Ascending aorta (tissue), 2 donors: ENCODE results near the gene CAVIN4. TPM values are rescaled to one million over a fixed set of nuclear protein-coding genes. Genes with fewer than 3 reads are reported as not detected.

Experiments used
- DNase-seq, 2 donors: peaks; one replicate each; pipeline ENCODE4 v3.0.0-alpha.2; 2019; ENCODE audit warnings: low spot score in 2 of 2
- H3K27ac ChIP-seq, 2 donors: fragments of 200-600 bp; sonication (generic); one replicate each; pipeline ENCODE4 v1.5.1; 2016 to 2017; ENCODE audit warnings: mild to moderate bottlenecking in 1 of 2
- H3K27me3 ChIP-seq: fragments of 200-600 bp; sonication (generic); one replicate; pipeline ENCODE4 v1.5.1; 2017
- H3K36me3 ChIP-seq, 2 donors: fragments of 200-600 bp; sonication (generic); one replicate each; pipeline ENCODE4 v1.5.1; 2016
- H3K4me1 ChIP-seq, 2 donors: fragments of 200-600 bp; sonication (generic); one replicate each; pipeline ENCODE4 v1.5.1; 2016 to 2017; ENCODE audit warnings: mild to moderate bottlenecking in 1 of 2
- H3K4me3 ChIP-seq, 2 donors: fragments of 200-600 bp; sonication (generic); one replicate each; pipeline ENCODE4 v1.5.1; 2016 to 2017; ENCODE audit warnings: mild to moderate bottlenecking in 1 of 2
- H3K9me3 ChIP-seq, 2 donors: fragments of 200-600 bp; sonication (generic); one replicate each; pipeline ENCODE4 v1.5.1; 2016
- intact Hi-C: fragments of 100-400 bp; cut with DNase I; formaldehyde crosslinking; loops from one replicate; pipeline ENCODE4 v1.15.1; 2023
- total RNA-seq: library from RNA; depleted of rRNA; stranded (reverse); fragments of >200 nt; gene quantifications from one replicate; pipeline ENCODE4 v1.1.0, GENCODE V29; 2016
- TF ChIP-seq, protein P1 (sequence below), 3 experiments: fragments of 200-600 bp in 2 of 3; fragments of 450-650 bp in 1 of 3; sonication (generic) in 2 of 3; IDR thresholded peaks; one replicate each; pipeline ENCODE4 v1.5.1; 2016 to 2019; ENCODE audit warnings: antibody characterized with exemption in 3 of 3, mild to moderate bottlenecking in 1 of 3, moderate library complexity in 1 of 3

The CAVIN4 gene
- total RNA-seq, 1 donor from 2014 or later: not detected

DNA sequence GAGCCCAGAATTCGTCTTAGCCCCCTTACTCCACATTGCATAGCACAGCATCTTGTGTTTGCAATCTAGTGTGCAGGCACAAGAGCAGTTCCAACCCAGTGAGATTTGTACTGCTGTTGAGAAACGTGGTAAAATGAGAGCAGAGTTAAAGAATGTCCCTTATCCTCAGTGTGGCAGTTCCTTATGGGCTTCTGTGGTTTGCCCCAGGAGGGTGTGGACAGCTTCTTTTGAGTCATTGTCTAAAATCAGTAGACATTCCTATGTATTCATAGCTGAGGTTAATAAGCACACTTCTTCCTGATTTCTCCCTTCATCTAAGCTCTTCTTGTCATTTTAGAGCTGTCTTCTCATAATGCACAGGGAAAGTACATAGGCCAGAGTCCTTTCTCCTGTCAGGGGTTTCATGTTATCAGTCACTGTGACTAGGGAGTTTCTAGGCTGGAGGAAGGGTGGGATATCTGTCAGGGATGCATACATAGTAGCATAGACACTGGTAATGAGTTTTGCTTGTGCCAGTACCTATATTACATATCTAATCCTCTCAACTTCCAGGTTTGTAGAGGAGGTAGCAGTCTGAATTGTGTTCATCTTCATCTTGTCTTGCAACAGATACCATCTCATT, 2.0 kb upstream of the CAVIN4 start:
- no peak for DNase-seq
- H3K4me3 ChIP-seq: no peak overlapping the region
- TF ChIP-seq, protein P1, sequence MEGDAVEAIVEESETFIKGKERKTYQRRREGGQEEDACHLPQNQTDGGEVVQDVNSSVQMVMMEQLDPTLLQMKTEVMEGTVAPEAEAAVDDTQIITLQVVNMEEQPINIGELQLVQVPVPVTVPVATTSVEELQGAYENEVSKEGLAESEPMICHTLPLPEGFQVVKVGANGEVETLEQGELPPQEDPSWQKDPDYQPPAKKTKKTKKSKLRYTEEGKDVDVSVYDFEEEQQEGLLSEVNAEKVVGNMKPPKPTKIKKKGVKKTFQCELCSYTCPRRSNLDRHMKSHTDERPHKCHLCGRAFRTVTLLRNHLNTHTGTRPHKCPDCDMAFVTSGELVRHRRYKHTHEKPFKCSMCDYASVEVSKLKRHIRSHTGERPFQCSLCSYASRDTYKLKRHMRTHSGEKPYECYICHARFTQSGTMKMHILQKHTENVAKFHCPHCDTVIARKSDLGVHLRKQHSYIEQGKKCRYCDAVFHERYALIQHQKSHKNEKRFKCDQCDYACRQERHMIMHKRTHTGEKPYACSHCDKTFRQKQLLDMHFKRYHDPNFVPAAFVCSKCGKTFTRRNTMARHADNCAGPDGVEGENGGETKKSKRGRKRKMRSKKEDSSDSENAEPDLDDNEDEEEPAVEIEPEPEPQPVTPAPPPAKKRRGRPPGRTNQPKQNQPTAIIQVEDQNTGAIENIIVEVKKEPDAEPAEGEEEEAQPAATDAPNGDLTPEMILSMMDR (IDR thresholded peaks at IDR 0.05): no peak
- H3K27me3 ChIP-seq: no peaks in the 10 kb centered on the region
- H3K27ac ChIP-seq: no peak overlapping the region
- H3K9me3 ChIP-seq: no peaks in the 10 kb centered on the region
- no peaks in the 10 kb centered on the region for H3K4me1 ChIP-seq
- H3K36me3 ChIP-seq: no peaks in the 10 kb centered on the region
- intact Hi-C loops: no loop called here

DNA sequence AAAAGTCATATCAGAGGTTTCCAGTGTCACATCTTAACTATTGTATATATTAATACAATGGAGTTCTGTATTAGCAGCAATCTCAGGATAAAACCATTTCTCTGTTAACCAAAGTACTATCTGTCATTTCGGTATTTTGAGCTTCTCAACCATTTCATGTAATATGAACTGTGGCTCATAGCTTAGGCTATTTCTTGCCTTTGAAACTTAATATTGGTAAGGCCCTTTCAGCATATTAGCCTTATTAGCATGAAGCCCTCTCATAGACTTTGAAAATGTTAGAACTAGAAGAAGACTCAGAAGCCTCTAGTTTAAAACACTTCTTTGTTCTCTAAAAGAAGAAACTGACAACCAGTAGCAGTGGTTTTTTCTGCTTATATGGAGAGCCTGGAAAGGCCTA, 731 bp downstream of the CAVIN4 start:
- no peaks in the 10 kb centered on the region for H3K36me3 ChIP-seq
- no peaks in the 10 kb centered on the region for H3K9me3 ChIP-seq
- no peak overlapping the region for H3K4me3 ChIP-seq
- TF ChIP-seq, protein P1 (IDR thresholded peaks at IDR 0.05): no peak
- intact Hi-C loops: no loop called here
- H3K27ac ChIP-seq: no peak overlapping the region
- H3K27me3 ChIP-seq: no peaks in the 10 kb centered on the region
- peaks cover 0 to 3% of the 10 kb centered on the region in 2 donors for H3K4me1 ChIP-seq
- no peak for DNase-seq

DNA sequence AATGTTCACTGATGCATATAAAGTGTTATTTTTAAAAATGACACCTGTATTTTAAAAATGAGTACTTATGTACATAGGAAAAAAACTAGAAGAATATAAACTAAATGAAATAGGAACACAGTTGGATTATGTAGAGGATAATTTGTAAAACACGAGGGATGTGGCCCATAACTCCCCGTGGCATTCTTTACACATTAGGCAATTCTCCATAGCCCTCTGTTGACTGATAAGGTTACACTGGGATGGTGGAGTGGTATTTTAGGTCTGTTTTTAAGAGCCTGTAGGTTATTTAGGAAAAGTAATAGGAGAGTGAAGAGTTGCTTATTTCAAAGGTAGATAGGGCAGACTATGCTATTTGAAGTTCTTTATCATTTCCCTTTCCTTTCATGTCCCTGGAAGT, 1.8 kb downstream of the CAVIN4 start:
- TF ChIP-seq, protein P1 (IDR thresholded peaks at IDR 0.05): no peak
- no peak overlapping the region for H3K27ac ChIP-seq
- H3K4me1 ChIP-seq: peaks cover 0 to 3% of the 10 kb centered on the region in 2 donors
- DNase-seq: no peak
- no peak overlapping the region for H3K4me3 ChIP-seq
- no peaks in the 10 kb centered on the region for H3K27me3 ChIP-seq
- no peaks in the 10 kb centered on the region for H3K9me3 ChIP-seq
- intact Hi-C loops: no loop called here
- H3K36me3 ChIP-seq: no peaks in the 10 kb centered on the region

- intact Hi-C loops: no loop called here
- Histone ChIP-seq H3K27ac (no peak overlapping the region), H3K9me3 (no peaks in the 10 kb centered on the region), H3K4me1 (peaks cover 0 to 3% of the 10 kb centered on the region in 2 donors), H3K27me3 (no peaks in the 10 kb centered on the region), H3K4me3 (no peak overlapping the region), H3K36me3 (no peaks in the 10 kb centered on the region)
- TF ChIP-seq, protein P1 (IDR thresholded peaks at IDR 0.05): no peak
- DNase-seq: no peak
Measured at GRCh38 chr9:100580257-100580656, 2.4 kb downstream of the CAVIN4 start.

DNA sequence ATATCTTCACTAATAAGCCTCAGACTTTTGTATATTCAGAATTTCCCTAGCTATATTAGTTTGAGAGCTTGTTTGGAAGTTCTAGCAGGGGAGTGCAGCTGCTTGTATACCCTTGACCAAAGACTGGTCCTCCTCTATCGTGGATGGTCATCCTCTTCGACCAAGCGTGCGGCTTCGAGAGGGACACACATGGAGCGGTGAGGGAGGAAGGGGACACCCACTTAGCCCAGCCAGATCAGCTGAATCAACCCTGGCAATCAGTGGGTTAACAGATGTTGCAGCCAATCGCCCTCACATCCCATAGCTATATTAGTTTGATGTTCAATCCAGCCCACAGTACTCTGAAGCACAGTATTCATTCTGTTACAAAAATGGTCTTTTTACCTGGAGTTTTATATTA, 3.2 kb downstream of the CAVIN4 start:
- intact Hi-C loops: no loop called here

More for the DNA sequence above, 3.2 kb downstream of the CAVIN4 start:
- Histone ChIP-seq H3K27ac (no peak overlapping the region), H3K9me3 (no peaks in the 10 kb centered on the region), H3K36me3 (no peaks in the 10 kb centered on the region), H3K4me3 (no peak overlapping the region), H3K27me3 (no peaks in the 10 kb centered on the region), H3K4me1 (peaks cover 0 to 3% of the 10 kb centered on the region in 2 donors)
- no peak for DNase-seq
- TF ChIP-seq, protein P1 (IDR thresholded peaks at IDR 0.05): no peak
